ENCODE measurements around the gene YES1. TPM values are rescaled to one million over a fixed set of nuclear protein-coding genes. Genes with fewer than 3 reads are reported as not detected.

The YES1 gene
- total and polyA plus RNA-seq, 2 of the 13 experiments (the other 11 are each of a cell fraction or from before 2014, with no cell fraction given): 17.2 to 70.8 TPM

- TF ChIP-seq ZBTB40 (IDR thresholded peaks at IDR 0.05): no peak
- TF ChIP-seq ZBTB40 (CRISPR knock-in tag; IDR thresholded peaks at IDR 0.05): peak; percentile 81
- TF ChIP-seq RELA (CRISPR knock-in tag; IDR thresholded peaks at IDR 0.05): no peak
- TF ChIP-seq ZNF33A (CRISPR knock-in tag; IDR thresholded peaks at IDR 0.05; ENCODE audit: borderline replicate concordance): peak; percentile 74; the same call in 1 of the 2 replicates
- TF ChIP-seq SP4 (CRISPR knock-in tag; IDR thresholded peaks at IDR 0.05): no peak
- TF ChIP-seq HNF4A (CRISPR knock-in tag; IDR thresholded peaks at IDR 0.05): peak; percentile 100
- peak; percentile 82; the same call in 1 of the 2 replicates for TF ChIP-seq TFDP1 (CRISPR knock-in tag; IDR thresholded peaks at IDR 0.05; ENCODE audit: borderline replicate concordance)
- no peak; the same call in 1 of the 2 replicates for TF ChIP-seq ZKSCAN8 (CRISPR knock-in tag; IDR thresholded peaks at IDR 0.05; ENCODE audit: borderline replicate concordance)
- TF ChIP-seq KAT7 (CRISPR knock-in tag; IDR thresholded peaks at IDR 0.05; ENCODE audit: borderline replicate concordance): no peak
- peak; percentile 82 for TF ChIP-seq PPARG (CRISPR knock-in tag; conservative IDR thresholded peaks at IDR 0.05)
- no peak for TF ChIP-seq E2F2 (CRISPR knock-in tag; IDR thresholded peaks at IDR 0.05; ENCODE audit: borderline replicate concordance)
- peak; percentile 86; the same call in 1 of the 2 replicates for TF ChIP-seq ZNF747 (CRISPR knock-in tag; IDR thresholded peaks at IDR 0.05; ENCODE audit: borderline replicate concordance)
- TF ChIP-seq PBX2 (CRISPR knock-in tag; IDR thresholded peaks at IDR 0.05): no peak
- peak; percentile 76 for TF ChIP-seq SAP130 (CRISPR knock-in tag; IDR thresholded peaks at IDR 0.05; ENCODE audit: low read depth)
- TF ChIP-seq ZNF496 (CRISPR knock-in tag; IDR thresholded peaks at IDR 0.05; ENCODE audit: insufficient replicate concordance): no peak
- TF ChIP-seq ATF1 (CRISPR knock-in tag; IDR thresholded peaks at IDR 0.05): no peak
- TF ChIP-seq EHMT2 (IDR thresholded peaks at IDR 0.05; ENCODE audit: borderline replicate concordance, low read depth, low read length): peak; percentile 86; the same call in 1 of the 2 replicates
These were observed 36.2 kb upstream of the YES1 start (continued) for GRCh38 chr18:848062-848861.

Data from HepG2 (cell line).